ENCODE results near the gene C2orf49.

GRCh38 chr2:105291981-105292380 lies 45.4 kb upstream of the C2orf49 start:
- TF ChIP-seq FOS (IDR thresholded peaks at IDR 0.05; ENCODE audit: extremely low read depth, insufficient read length) (no peak), CTBP1 (IDR thresholded peaks at IDR 0.05; ENCODE audit: borderline replicate concordance) (no peak), ZKSCAN8 (CRISPR knock-in tag; IDR thresholded peaks at IDR 0.05) (no peak), NONO (IDR thresholded peaks at IDR 0.05; ENCODE audit: low read depth in 2 of 2, low read length in 1 of 2) (no peak), ELF4 (CRISPR knock-in tag; IDR thresholded peaks at IDR 0.05) (no peak), XRCC5 (IDR thresholded peaks at IDR 0.05; ENCODE audit: low read depth, low read length) (no peak), ARID4B (CRISPR knock-in tag; IDR thresholded peaks at IDR 0.05) (no peak), GABPA (tag; conservative IDR thresholded peaks at IDR 0.05; ENCODE audit: low read depth) (no peak), SNRNP70 (optimal IDR thresholded peaks at IDR 0.05; ENCODE audit: low read depth, low read length) (no peak)

All from K562 (cell line).